Osteoblast (primary cell): ENCODE measurements around the gene SAMD11. TPM values are rescaled to one million over a fixed set of nuclear protein-coding genes. Genes with fewer than 3 reads are reported as not detected.

Experiments used
- DNase-seq: peaks from one replicate; pipeline ENCODE4 v3.0.0; 2011; ENCODE audit warnings: low spot score, mixed read lengths; ENCODE audit not compliant: insufficient read length; ENCODE audit errors: missing footprints
- H2AFZ ChIP-seq: 2 replicates; pipeline ENCODE4 v1.6.0; 2011; ENCODE audit warnings: mild to moderate bottlenecking, low read length
- H3K27ac ChIP-seq: 2 replicates; pipeline ENCODE4 v1.5.1; 2011; ENCODE audit warnings: mild to moderate bottlenecking, low read depth, low read length, moderate library complexity
- H3K27me3 ChIP-seq: 2 replicates; pipeline ENCODE4 v1.6.0; 2012; ENCODE audit warnings: mild to moderate bottlenecking, control low read depth, inconsistent platforms, low read length, moderate library complexity; ENCODE audit not compliant: insufficient read depth
- H3K36me3 ChIP-seq: 2 replicates; pipeline ENCODE4 v1.5.1; 2011; ENCODE audit warnings: mild to moderate bottlenecking, low read length, control low read depth, moderate library complexity; ENCODE audit not compliant: insufficient read depth
- H3K4me1 ChIP-seq: 2 replicates; pipeline ENCODE4 v1.5.1; 2011; ENCODE audit warnings: mild to moderate bottlenecking, low read length, control low read depth, moderate library complexity; ENCODE audit not compliant: insufficient read depth
- H3K4me2 ChIP-seq: 2 replicates; pipeline ENCODE4 v1.6.0; 2011; ENCODE audit warnings: mild to moderate bottlenecking, low read length; ENCODE audit not compliant: insufficient read depth
- H3K4me3 ChIP-seq: fragments of 200-600 bp; sonication (generic); 3 replicates; pipeline ENCODE4 v1.5.1; 2012; ENCODE audit warnings: mild to moderate bottlenecking, low read length, inconsistent platforms; ENCODE audit not compliant: insufficient read depth
- H3K79me2 ChIP-seq: 2 replicates; pipeline ENCODE4 v1.6.0; 2012; ENCODE audit warnings: mild to moderate bottlenecking, low read length, control low read depth, inconsistent platforms; ENCODE audit not compliant: insufficient read depth
- H3K9me3 ChIP-seq: 2 replicates; pipeline ENCODE4 v1.5.1; 2011; ENCODE audit warnings: low read depth, low read length, control low read depth
- H4K20me1 ChIP-seq: 2 replicates; pipeline ENCODE4 v1.6.0; 2012; ENCODE audit warnings: mild to moderate bottlenecking, low read length, control low read depth; ENCODE audit not compliant: insufficient read depth
- CTCF ChIP-seq: IDR thresholded peaks from 2 replicates; pipeline ENCODE4 v1.5.1; 2011; ENCODE audit warnings: mild to moderate bottlenecking, low read depth, low read length, moderate library complexity; ENCODE audit errors: extremely low read depth
- total RNA-seq: library from RNA; depleted of rRNA; stranded (reverse); fragments of >200 nt; gene quantifications from 2 replicates; pipeline ENCODE4 v1.2.3, GENCODE V29; 2012

The SAMD11 gene
- total RNA-seq, 1 donor, result 8.3 TPM

DNA sequence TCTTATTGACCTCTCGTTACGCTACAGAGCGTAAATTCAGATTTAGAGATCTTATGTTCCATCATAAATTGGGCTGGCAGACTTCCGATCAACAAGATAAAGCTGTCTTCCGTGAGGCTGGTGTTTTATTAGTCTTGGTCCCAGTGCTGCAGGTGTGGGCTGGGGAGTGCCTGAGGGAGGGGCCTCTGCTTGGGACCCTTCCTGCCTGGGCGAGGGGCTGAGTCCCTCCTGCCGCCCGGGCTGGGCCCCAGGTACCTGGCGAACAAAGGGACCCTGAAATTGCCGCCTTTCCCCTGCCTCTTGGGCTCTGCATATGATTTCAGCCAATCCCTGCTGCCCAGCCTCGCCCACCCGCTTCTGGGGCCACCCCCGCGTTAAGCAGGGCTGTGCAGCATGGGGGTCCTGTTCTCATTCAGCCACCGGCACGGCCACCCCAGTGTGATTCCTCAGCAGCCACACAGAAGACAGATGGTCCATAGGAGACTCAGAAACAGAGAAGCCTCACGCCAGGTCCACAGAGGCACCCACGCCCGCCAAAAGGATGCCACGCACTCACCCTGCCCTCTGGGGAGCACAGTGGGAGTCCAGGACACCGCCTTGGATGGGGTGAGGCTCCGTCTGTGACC lies 6.1 kb upstream of the SAMD11 start:
- Histone ChIP-seq H3K79me2 (no peaks in the 10 kb centered on the region), H3K27ac (no peak overlapping the region), H3K4me1 (peaks cover 16% of the 10 kb centered on the region), H3K4me2 (no peak overlapping the region), H3K4me3 (no peak overlapping the region), H2AFZ (no peak overlapping the region), H4K20me1 (peaks cover 16% of the 10 kb centered on the region), H3K36me3 (no peaks in the 10 kb centered on the region), H3K27me3 (peaks cover 65% of the 10 kb centered on the region), H3K9me3 (no peaks in the 10 kb centered on the region)
- no peak for TF ChIP-seq CTCF
- DNase-seq, result no peak

DNA sequence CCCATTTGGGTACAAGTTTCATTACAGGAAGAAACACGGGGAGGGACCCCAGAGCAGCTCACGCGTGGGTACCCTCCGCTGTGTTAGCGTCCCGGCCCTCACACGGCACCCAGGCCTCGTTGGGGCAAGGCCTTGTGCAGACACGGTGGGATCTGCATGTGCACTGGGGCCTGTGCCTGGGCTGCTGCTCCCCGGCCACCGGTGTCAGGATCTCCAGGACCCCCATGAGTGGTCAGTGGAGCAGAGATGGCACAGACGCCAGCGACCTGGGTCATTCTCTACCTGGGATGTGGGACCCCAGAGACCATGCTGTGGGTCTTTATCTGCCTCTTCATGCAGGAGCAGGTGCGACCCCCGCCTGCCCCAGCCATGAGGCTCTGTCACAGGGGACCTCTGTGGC lies 5.4 kb upstream of the SAMD11 start:
- TF ChIP-seq CTCF, result no peak
- Histone ChIP-seq H3K36me3 (no peaks in the 10 kb centered on the region), H3K27ac (no peak overlapping the region), H4K20me1 (peaks cover 23% of the 10 kb centered on the region), H2AFZ (no peak overlapping the region), H3K4me3 (no peak overlapping the region), H3K4me2 (no peak overlapping the region), H3K9me3 (no peaks in the 10 kb centered on the region), H3K4me1 (peaks cover 16% of the 10 kb centered on the region), H3K27me3 (peaks cover 63% of the 10 kb centered on the region), H3K79me2 (no peaks in the 10 kb centered on the region)
- DNase-seq, result no peak

GRCh38 chr1:918843-919242 lies 4.9 kb upstream of the SAMD11 start:
- no peaks in the 10 kb centered on the region for H3K36me3 ChIP-seq
- H3K79me2 ChIP-seq, result no peaks in the 10 kb centered on the region
- H4K20me1 ChIP-seq, result peaks cover 23% of the 10 kb centered on the region
- H3K4me2 ChIP-seq, result no peak overlapping the region
- peaks cover 59% of the 10 kb centered on the region for H3K27me3 ChIP-seq
- no peak overlapping the region for H3K4me3 ChIP-seq
- no peak for TF ChIP-seq CTCF
- peaks cover 16% of the 10 kb centered on the region for H3K4me1 ChIP-seq
- no peak for DNase-seq
- no peaks in the 10 kb centered on the region for H3K9me3 ChIP-seq
- no peak overlapping the region for H2AFZ ChIP-seq
- H3K27ac ChIP-seq, result no peak overlapping the region

DNA sequence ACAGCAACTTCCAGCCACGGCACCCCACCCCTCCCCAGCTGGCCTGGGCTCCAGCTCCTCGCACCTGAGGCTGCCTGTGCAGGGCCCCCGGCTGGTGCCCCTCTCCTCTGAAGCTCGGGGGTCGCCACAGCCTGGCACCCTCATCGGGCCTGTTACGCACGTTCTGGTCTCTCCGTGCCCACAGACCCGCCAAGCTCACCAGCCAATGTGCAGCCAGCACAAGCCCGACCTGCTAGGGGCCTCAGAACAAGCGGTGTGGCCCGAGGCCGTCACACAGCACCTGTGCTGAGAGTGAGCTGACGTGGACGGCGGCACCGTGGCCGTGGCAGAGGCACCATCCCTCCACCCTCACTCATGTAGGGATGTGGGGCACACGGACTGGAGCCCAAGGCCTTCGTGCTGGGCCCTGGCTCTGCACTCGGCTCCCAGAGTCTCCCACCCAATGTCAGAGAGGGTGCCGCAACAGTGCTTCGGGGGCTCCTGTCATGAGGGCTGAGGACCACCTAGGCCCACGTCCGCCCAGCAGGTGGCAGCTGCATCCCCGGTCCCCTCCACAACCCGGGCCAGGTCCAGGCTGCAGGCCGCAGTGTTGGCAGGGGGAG lies 4.4 kb upstream of the SAMD11 start:
- Histone ChIP-seq H2AFZ (no peak overlapping the region), H3K4me1 (peaks cover 16% of the 10 kb centered on the region), H3K79me2 (no peaks in the 10 kb centered on the region), H3K4me3 (no peak overlapping the region), H3K27ac (no peak overlapping the region), H3K9me3 (no peaks in the 10 kb centered on the region), H3K36me3 (no peaks in the 10 kb centered on the region), H3K27me3 (peaks cover 57% of the 10 kb centered on the region), H4K20me1 (peaks cover 23% of the 10 kb centered on the region), H3K4me2 (no peak overlapping the region)
- TF ChIP-seq CTCF, result no peak
- no peak for DNase-seq
